Skeletal muscle tissue (tissue), 4 donors: ENCODE data around the gene HDAC7. TPM values are rescaled to one million over a fixed set of nuclear protein-coding genes. Genes with fewer than 3 reads are reported as not detected.

Experiments
- H3K27ac ChIP-seq: one replicate; pipeline ENCODE4 v1.7.0; 2013; ENCODE audit warnings: mild to moderate bottlenecking, low read depth, low read length, inconsistent platforms
- H3K27me3 ChIP-seq, 3 donors: one replicate each; pipeline ENCODE4 v1.7.0; 2013; ENCODE audit warnings: low read length in 3 of 3; ENCODE audit not compliant: control insufficient read depth in 3 of 3, insufficient read depth in 3 of 3
- H3K36me3 ChIP-seq, 3 donors: one replicate each; pipeline ENCODE4 v1.7.0; 2013; ENCODE audit warnings: low read length in 3 of 3; ENCODE audit not compliant: control insufficient read depth in 3 of 3, insufficient read depth in 3 of 3
- H3K4me1 ChIP-seq, 3 donors: one replicate each; pipeline ENCODE4 v1.7.0; 2013; ENCODE audit warnings: low read length in 3 of 3, mild to moderate bottlenecking in 3 of 3; ENCODE audit not compliant: control insufficient read depth in 3 of 3, insufficient read depth in 3 of 3
- H3K4me3 ChIP-seq, 3 donors: one replicate each; pipeline ENCODE4 v1.7.0; 2013; ENCODE audit warnings: low read length in 3 of 3
- H3K9ac ChIP-seq, 3 donors: one replicate each; pipeline ENCODE4 v1.7.0; 2013; ENCODE audit warnings: low read length in 3 of 3, mild to moderate bottlenecking in 3 of 3, moderate library complexity in 2 of 3, low read depth in 1 of 3
- H3K9me3 ChIP-seq, 3 donors: one replicate each; pipeline ENCODE4 v1.7.0; 2013; ENCODE audit warnings: low read length in 3 of 3; ENCODE audit not compliant: control insufficient read depth in 3 of 3
- total RNA-seq: library from RNA; depleted of rRNA; stranded (reverse); fragments of >200 nt; gene quantifications from one replicate; pipeline ENCODE4 v1.2.3, GENCODE V29; 2014
- donor health status: Osteomylitis.

The HDAC7 gene
- total RNA-seq, 1 donor from 2014 or later = 21.4 TPM

GRCh38 chr12:47783024-47783755, 36.5 kb downstream of the HDAC7 start:
- H3K36me3 ChIP-seq = peaks cover 51 to 70% (median 58%) of the 10 kb centered on the region in 3 donors
- H3K27ac ChIP-seq = no peak overlapping the region

DNA sequence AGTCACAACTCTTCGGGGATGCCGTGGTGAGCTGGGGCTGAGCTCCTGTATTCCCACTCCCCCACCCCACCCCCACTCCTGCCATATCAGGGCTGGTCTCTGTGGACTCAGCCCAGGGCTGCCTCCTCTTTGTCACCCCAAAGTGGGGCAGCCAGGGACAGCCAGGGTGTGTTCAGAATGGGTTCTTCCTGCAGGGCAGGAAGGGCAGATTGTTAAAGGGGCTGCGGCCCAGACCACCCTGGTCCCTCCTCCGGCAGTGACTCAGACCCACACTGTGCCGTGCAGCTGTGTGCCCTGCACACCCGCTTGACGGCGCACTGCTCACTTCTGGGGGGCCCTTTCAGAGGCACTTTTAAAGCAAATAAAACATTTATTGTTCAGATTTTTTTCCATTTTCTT, 37.3 kb downstream of the HDAC7 start:
- no peaks in the 10 kb centered on the region for H3K9me3 ChIP-seq
- H3K27ac ChIP-seq = no peak overlapping the region
- H3K9ac ChIP-seq = no peak overlapping the region
- no peak overlapping the region for H3K4me3 ChIP-seq
- H3K36me3 ChIP-seq = peaks cover 42 to 62% (median 50%) of the 10 kb centered on the region in 3 donors
- H3K27me3 ChIP-seq = no peaks in the 10 kb centered on the region
- peaks cover 22 to 34% (median 30%) of the 10 kb centered on the region in 3 donors for H3K4me1 ChIP-seq

More at GRCh38 chr12:47783024-47783755, 36.5 kb downstream of the HDAC7 start:
- Histone ChIP-seq H3K4me1 (peaks cover 16 to 26% (median 23%) of the 10 kb centered on the region in 3 donors), H3K9ac (no peak overlapping the region), H3K27me3 (no peaks in the 10 kb centered on the region), H3K4me3 (no peak overlapping the region), H3K9me3 (no peaks in the 10 kb centered on the region)

GRCh38 chr12:47781479-47782371, 38.0 kb downstream of the HDAC7 start:
- Histone ChIP-seq H3K27ac (no peak overlapping the region), H3K27me3 (no peaks in the 10 kb centered on the region), H3K4me1 (peaks cover 29 to 40% (median 35%) of the 10 kb centered on the region in 3 donors), H3K4me3 (no peak overlapping the region), H3K36me3 (peaks cover 37 to 56% (median 44%) of the 10 kb centered on the region in 3 donors), H3K9me3 (no peaks in the 10 kb centered on the region), H3K9ac (peak overlapping the region in 1 of 3 donors; percentile 40)

DNA sequence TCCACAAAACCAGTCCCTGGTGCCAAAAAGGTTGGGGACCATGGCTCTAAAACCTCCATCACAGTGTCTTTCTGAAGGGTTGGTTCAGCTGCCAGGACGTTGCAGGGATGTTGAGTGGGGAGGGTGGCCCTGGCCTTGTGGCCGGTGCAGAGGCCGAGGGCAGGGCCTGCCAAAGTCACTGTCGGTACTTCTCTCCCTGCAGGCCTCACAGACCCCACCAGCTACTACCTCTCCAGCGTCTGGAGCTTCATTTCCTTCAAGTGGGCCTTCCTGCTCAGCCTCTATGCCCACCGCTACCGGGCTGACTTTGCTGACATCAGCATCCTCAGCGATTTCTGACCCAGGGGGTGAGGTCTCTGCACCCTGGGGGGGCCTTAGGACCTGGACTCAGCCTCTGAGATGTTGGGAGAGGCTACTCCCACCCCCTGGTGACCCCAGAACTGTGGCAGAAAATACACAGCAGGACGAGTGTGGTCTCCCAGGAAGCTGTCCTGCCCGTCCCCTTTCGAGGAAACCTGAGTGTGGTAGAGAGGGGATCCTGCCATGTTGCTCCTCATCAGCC, 39.7 kb downstream of the HDAC7 start:
- Histone ChIP-seq H3K9me3 (no peaks in the 10 kb centered on the region), H3K36me3 (peaks cover 20 to 39% (median 27%) of the 10 kb centered on the region in 3 donors), H3K4me1 (peaks cover 45 to 57% (median 50%) of the 10 kb centered on the region in 3 donors), H3K27ac (no peak overlapping the region), H3K4me3 (no peak overlapping the region), H3K9ac (no peak overlapping the region), H3K27me3 (no peaks in the 10 kb centered on the region)

DNA sequence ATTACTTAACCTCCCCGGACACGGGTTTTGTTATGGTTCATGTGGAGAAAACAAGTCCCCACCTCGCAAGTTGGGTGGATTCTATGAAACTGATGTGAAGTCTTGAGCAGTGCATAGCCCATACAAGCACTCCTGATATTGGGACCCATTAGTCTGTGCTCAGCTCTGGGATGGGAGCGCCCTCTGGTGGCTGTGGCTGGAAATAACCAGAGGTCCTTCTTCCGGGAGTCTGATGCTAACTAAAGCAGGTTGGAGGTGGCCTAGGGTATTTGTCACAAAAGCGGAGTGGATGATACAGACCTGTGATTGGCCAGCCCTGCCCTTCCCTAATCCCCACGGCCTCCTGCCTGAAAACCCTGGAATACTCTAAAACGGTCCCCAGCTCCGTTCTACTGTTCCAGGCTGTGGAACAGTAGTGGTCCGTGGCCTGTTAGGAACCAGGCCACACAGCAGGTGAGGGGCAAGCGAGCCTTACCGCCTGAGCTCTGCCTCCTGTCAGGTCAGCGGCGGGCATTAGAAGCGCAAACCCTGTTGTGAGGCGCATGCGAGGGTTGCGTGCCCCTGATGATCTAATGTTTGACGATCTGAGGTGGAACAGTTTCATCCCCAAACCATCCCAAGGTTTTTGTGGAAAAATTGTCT, 40.3 kb downstream of the HDAC7 start:
- H3K27ac ChIP-seq = no peak overlapping the region

GRCh38 chr12:47778881-47779280, 40.8 kb downstream of the HDAC7 start:
- H3K9ac ChIP-seq = no peak overlapping the region
- H3K27ac ChIP-seq = no peak overlapping the region
- H3K4me1 ChIP-seq = peaks cover 55 to 69% (median 61%) of the 10 kb centered on the region in 3 donors

More for the DNA sequence above, 40.3 kb downstream of the HDAC7 start:
- H3K9ac ChIP-seq = no peak overlapping the region
- H3K36me3 ChIP-seq = peaks cover 14 to 33% (median 21%) of the 10 kb centered on the region in 3 donors
- no peaks in the 10 kb centered on the region for H3K27me3 ChIP-seq
- H3K4me3 ChIP-seq = no peak overlapping the region
- H3K4me1 ChIP-seq = peaks cover 51 to 63% (median 55%) of the 10 kb centered on the region in 3 donors
- H3K9me3 ChIP-seq = no peaks in the 10 kb centered on the region

DNA sequence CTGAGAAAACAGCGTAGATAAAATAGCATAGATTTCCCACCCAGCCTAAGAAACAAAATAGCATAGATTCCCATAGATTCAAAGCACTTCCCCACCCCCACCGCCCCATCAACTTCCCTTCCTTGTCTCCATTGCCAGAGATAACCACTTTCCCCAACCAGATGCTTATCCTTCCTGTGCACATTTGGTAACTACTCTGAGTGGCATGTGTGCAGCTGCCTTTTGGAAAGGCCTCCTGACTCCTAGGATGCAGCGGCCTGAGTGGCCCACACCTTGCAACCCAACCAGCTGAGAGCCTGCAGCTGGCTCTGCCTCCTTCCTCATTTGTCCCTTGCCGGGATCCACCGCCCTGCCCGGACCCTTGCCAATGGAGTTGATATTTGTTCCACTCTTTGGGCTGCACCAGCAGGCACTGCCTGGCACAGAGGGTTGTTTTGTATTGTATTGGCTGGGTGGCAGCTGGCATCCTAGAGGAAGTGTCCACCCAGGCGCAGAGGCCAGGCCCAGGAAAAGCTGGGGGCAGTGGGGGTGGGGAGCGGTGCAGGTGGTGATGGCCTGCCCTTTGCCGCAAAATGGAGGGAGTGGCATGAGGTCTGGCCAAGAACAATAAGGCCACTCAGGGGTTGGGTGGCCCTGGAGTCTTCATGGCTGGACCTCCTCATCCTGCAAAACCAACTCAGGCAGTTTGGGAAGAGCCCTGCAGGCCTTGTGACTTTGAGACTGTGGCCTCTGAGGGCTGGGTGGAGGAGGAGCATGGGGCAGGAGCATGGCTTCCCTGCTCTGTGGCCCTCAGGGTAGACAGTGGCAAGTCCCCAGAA, 41.8 kb downstream of the HDAC7 start:
- Histone ChIP-seq H3K27me3 (no peaks in the 10 kb centered on the region), H3K27ac (no peak overlapping the region), H3K9me3 (no peaks in the 10 kb centered on the region), H3K4me3 (no peak overlapping the region), H3K4me1 (peaks cover 59 to 73% (median 61%) of the 10 kb centered on the region in 3 donors), H3K36me3 (peaks cover 5 to 18% (median 6%) of the 10 kb centered on the region in 3 donors), H3K9ac (peak overlapping the region in 1 of 3 donors; percentile 57)

More at GRCh38 chr12:47778881-47779280, 40.8 kb downstream of the HDAC7 start:
- no peaks in the 10 kb centered on the region for H3K27me3 ChIP-seq
- H3K36me3 ChIP-seq = peaks cover 8 to 27% (median 15%) of the 10 kb centered on the region in 3 donors
- H3K9me3 ChIP-seq = no peaks in the 10 kb centered on the region
- no peak overlapping the region for H3K4me3 ChIP-seq

DNA sequence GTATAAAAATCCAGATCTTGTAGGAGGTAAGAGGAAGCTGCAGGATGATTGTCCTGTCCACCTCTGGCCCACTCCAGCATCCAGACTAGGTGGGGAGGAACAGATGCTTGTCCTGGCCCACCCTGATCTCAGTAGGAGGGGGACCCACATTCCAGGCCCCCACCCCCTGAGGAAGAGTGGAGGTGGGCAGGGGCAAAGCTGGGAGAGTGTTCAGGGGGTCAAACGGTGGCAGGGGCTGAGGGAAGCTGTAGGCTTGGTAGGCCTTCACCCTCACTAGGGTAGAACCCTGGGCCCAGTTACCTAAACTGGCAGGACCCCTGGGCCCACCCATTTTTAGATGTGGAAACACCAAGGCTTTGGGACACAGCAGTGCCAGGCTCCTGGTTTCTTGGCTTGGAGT, 42.6 kb downstream of the HDAC7 start:
- Histone ChIP-seq H3K9ac (peak overlapping the region in 1 of 3 donors; percentile 50), H3K36me3 (peaks cover 5 to 13% (median 6%) of the 10 kb centered on the region in 3 donors), H3K9me3 (no peaks in the 10 kb centered on the region), H3K27ac (peak overlapping the region; percentile 59), H3K4me1 (peaks cover 63 to 73% (median 65%) of the 10 kb centered on the region in 3 donors), H3K27me3 (no peaks in the 10 kb centered on the region), H3K4me3 (no peak overlapping the region)
